WTC11 (cell line): ENCODE measurements around the gene LIG1. TPM values are rescaled to one million over a fixed set of nuclear protein-coding genes. Genes with fewer than 3 reads are reported as not detected.
"Not testable (repeated sequence)": the region's sequence is repeated elsewhere in the genome, so short reads cannot be mapped to it uniquely, and the experiment has no call there.

ENCODE experiments used
- ATAC-seq: fragments of 200-7000 bp; cut with Tn5 transposase; 2 replicates; pipeline ENCODE4 v1.10.0; 2021; ENCODE audit warnings: mild to moderate bottlenecking, moderate library complexity
- CTCF ChIA-PET: fragments of 300-600 bp; sonication (Branson Sonifier 250); formaldehyde crosslinking; loops from one replicate; lab custom pipeline; 2021; ENCODE audit warnings: antibody characterized with exemption; lab: Charles Lee
- POLR2A ChIA-PET: fragments of 350-600 bp; sonication (Branson Sonifier 250); formaldehyde crosslinking; loops from one replicate; lab custom pipeline; 2021; ENCODE audit warnings: antibody characterized with exemption; lab: Charles Lee
- DNase-seq: peaks from one replicate; pipeline ENCODE4 v3.0.0; 2021; ENCODE audit warnings: low spot score
- H3K27ac Mint-ChIP-seq: 2 replicates; pipeline ENCODE4 v1.8.0; 2021; ENCODE audit warnings: mixed read lengths
- H3K27me3 Mint-ChIP-seq: 2 replicates; pipeline ENCODE4 v1.8.0; 2021; ENCODE audit warnings: low read depth, mild to moderate bottlenecking, moderate library complexity, mixed read lengths
- H3K36me3 Mint-ChIP-seq: 2 replicates; pipeline ENCODE4 v1.8.0; 2021; ENCODE audit warnings: mixed read lengths
- H3K4me1 Mint-ChIP-seq: 2 replicates; pipeline ENCODE4 v1.8.0; 2022; ENCODE audit warnings: mixed read lengths
- H3K4me3 Mint-ChIP-seq: 2 replicates; pipeline ENCODE4 v1.8.0; 2021; ENCODE audit warnings: mild to moderate bottlenecking, moderate library complexity, mixed read lengths
- H3K9me3 Mint-ChIP-seq: 2 replicates; pipeline ENCODE4 v1.8.0; 2021; ENCODE audit warnings: mixed read lengths
- CREB1 ChIP-seq: sonication (generic); formaldehyde crosslinking; IDR thresholded peaks from 2 replicates; pipeline ENCODE4 v1.8.0; 2023; ENCODE audit warnings: mild to moderate bottlenecking, missing genetic modification reagents
- ERG ChIP-seq: fragments of 250-450 bp; sonication (Bioruptor Pico); IDR thresholded peaks from 2 replicates; pipeline ENCODE4 v1.8.0; 2021; ENCODE audit warnings: mild to moderate bottlenecking
- ESRRA ChIP-seq: sonication (generic); formaldehyde crosslinking; IDR thresholded peaks from 2 replicates; pipeline ENCODE4 v1.8.1; 2022; ENCODE audit warnings: mild to moderate bottlenecking, missing genetic modification reagents, borderline replicate concordance
- ETV6 ChIP-seq: sonication (generic); formaldehyde crosslinking; IDR thresholded peaks from 2 replicates; pipeline ENCODE4 v1.8.1; 2022; ENCODE audit warnings: mild to moderate bottlenecking, missing genetic modification reagents
- IRF2 ChIP-seq: sonication (generic); formaldehyde crosslinking; IDR thresholded peaks from 2 replicates; pipeline ENCODE4 v1.8.0; 2022; ENCODE audit warnings: low read depth, missing genetic modification reagents, borderline replicate concordance
- NR1H2 ChIP-seq: sonication (generic); formaldehyde crosslinking; IDR thresholded peaks from 2 replicates; pipeline ENCODE4 v1.9.0; 2021; ENCODE audit warnings: mild to moderate bottlenecking, moderate library complexity, missing genetic modification reagents
- TP53 ChIP-seq: sonication (generic); formaldehyde crosslinking; IDR thresholded peaks from 2 replicates; pipeline ENCODE4 v1.8.1; 2023; ENCODE audit warnings: mild to moderate bottlenecking, missing genetic modification reagents
- ZNF423 ChIP-seq: fragments of 250-450 bp; sonication (Bioruptor Pico); IDR thresholded peaks from 2 replicates; pipeline ENCODE4 v2.1.2; 2022; ENCODE audit warnings: mild to moderate bottlenecking, moderate library complexity
- total RNA-seq: library from RNA; stranded (reverse); gene quantifications from 3 replicates; pipeline ENCODE4 v1.2.3, GENCODE V29; 2021
- TF ChIP-seq, protein P1 (sequence below): sonication (generic); formaldehyde crosslinking; IDR thresholded peaks from 2 replicates; pipeline ENCODE4 v1.8.1; 2022; ENCODE audit warnings: low read depth, mild to moderate bottlenecking, moderate library complexity, missing genetic modification reagents, borderline replicate concordance
- TF ChIP-seq, protein P2 (sequence below): sonication (generic); formaldehyde crosslinking; IDR thresholded peaks from 2 replicates; pipeline ENCODE4 v1.8.1; 2023; ENCODE audit warnings: mild to moderate bottlenecking, missing genetic modification reagents
- TF ChIP-seq, protein P3 (sequence below): sonication (generic); formaldehyde crosslinking; IDR thresholded peaks from 2 replicates; pipeline ENCODE4 v1.8.0; 2022; ENCODE audit warnings: missing genetic modification reagents
- TF ChIP-seq, protein P4 (sequence below): sonication (generic); formaldehyde crosslinking; IDR thresholded peaks from 2 replicates; pipeline ENCODE4 v1.8.1; 2022; ENCODE audit warnings: mild to moderate bottlenecking, moderate library complexity, missing genetic modification reagents
- TF ChIP-seq, protein P5 (sequence below): fragments of 250-450 bp; sonication (Bioruptor Pico); conservative IDR thresholded peaks from 2 replicates; pipeline ENCODE4 v1.9.0; 2021; ENCODE audit warnings: mild to moderate bottlenecking
- TF ChIP-seq, protein P6 (sequence below): sonication (generic); formaldehyde crosslinking; IDR thresholded peaks from 2 replicates; pipeline ENCODE4 v1.8.0; 2023; ENCODE audit warnings: mild to moderate bottlenecking, missing genetic modification reagents
- TF ChIP-seq, protein P7 (sequence below): sonication (generic); formaldehyde crosslinking; IDR thresholded peaks from 2 replicates; pipeline ENCODE4 v1.8.0; 2022; ENCODE audit warnings: mild to moderate bottlenecking, missing genetic modification reagents

LIG1 gene
- total RNA-seq, 1 experiment from 2014 or later = 119 TPM

- H3K36me3 Mint-ChIP-seq = no peaks in the 10 kb centered on the region
- ChIA-PET POLR2A (no interaction called here), CTCF (interaction anchor here (1.0 to 3.3 kb wide), 2 partner anchors 80 to 122 kb away, joined by 3 to 21 read pairs; no protein-coding TSS in a partner anchor)
- H3K9me3 Mint-ChIP-seq = peaks cover 9% of the 10 kb centered on the region; the same call in 1 of the 2 replicates
- no peaks in the 10 kb centered on the region; the same call in 1 of the 2 replicates for H3K27me3 Mint-ChIP-seq
- no peaks in the 10 kb centered on the region for H3K4me1 Mint-ChIP-seq
- no peak overlapping the region for H3K27ac Mint-ChIP-seq
- H3K4me3 Mint-ChIP-seq = no peak overlapping the region
- DNase-seq (no peak), ATAC-seq (no peak)
- TF ChIP-seq, protein P1, sequence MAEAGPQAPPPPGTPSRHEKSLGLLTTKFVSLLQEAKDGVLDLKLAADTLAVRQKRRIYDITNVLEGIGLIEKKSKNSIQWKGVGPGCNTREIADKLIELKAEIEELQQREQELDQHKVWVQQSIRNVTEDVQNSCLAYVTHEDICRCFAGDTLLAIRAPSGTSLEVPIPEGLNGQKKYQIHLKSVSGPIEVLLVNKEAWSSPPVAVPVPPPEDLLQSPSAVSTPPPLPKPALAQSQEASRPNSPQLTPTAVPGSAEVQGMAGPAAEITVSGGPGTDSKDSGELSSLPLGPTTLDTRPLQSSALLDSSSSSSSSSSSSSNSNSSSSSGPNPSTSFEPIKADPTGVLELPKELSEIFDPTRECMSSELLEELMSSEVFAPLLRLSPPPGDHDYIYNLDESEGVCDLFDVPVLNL (CRISPR knock-in tag) = no peak
- no peak for TF ChIP-seq ETV6 (CRISPR knock-in tag)
- TF ChIP-seq, protein P2, sequence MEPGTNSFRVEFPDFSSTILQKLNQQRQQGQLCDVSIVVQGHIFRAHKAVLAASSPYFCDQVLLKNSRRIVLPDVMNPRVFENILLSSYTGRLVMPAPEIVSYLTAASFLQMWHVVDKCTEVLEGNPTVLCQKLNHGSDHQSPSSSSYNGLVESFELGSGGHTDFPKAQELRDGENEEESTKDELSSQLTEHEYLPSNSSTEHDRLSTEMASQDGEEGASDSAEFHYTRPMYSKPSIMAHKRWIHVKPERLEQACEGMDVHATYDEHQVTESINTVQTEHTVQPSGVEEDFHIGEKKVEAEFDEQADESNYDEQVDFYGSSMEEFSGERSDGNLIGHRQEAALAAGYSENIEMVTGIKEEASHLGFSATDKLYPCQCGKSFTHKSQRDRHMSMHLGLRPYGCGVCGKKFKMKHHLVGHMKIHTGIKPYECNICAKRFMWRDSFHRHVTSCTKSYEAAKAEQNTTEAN (CRISPR knock-in tag) = no peak
- TF ChIP-seq, protein P3, sequence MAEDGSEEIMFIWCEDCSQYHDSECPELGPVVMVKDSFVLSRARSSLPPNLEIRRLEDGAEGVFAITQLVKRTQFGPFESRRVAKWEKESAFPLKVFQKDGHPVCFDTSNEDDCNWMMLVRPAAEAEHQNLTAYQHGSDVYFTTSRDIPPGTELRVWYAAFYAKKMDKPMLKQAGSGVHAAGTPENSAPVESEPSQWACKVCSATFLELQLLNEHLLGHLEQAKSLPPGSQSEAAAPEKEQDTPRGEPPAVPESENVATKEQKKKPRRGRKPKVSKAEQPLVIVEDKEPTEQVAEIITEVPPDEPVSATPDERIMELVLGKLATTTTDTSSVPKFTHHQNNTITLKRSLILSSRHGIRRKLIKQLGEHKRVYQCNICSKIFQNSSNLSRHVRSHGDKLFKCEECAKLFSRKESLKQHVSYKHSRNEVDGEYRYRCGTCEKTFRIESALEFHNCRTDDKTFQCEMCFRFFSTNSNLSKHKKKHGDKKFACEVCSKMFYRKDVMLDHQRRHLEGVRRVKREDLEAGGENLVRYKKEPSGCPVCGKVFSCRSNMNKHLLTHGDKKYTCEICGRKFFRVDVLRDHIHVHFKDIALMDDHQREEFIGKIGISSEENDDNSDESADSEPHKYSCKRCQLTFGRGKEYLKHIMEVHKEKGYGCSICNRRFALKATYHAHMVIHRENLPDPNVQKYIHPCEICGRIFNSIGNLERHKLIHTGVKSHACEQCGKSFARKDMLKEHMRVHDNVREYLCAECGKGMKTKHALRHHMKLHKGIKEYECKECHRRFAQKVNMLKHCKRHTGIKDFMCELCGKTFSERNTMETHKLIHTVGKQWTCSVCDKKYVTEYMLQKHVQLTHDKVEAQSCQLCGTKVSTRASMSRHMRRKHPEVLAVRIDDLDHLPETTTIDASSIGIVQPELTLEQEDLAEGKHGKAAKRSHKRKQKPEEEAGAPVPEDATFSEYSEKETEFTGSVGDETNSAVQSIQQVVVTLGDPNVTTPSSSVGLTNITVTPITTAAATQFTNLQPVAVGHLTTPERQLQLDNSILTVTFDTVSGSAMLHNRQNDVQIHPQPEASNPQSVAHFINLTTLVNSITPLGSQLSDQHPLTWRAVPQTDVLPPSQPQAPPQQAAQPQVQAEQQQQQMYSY (CRISPR knock-in tag) = no peak
- TF ChIP-seq, protein P4, sequence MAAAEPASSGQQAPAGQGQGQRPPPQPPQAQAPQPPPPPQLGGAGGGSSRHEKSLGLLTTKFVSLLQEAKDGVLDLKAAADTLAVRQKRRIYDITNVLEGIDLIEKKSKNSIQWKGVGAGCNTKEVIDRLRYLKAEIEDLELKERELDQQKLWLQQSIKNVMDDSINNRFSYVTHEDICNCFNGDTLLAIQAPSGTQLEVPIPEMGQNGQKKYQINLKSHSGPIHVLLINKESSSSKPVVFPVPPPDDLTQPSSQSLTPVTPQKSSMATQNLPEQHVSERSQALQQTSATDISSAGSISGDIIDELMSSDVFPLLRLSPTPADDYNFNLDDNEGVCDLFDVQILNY (CRISPR knock-in tag) = no peak
- no peak for TF ChIP-seq ESRRA (CRISPR knock-in tag)
These were observed 85.1 kb downstream of the LIG1 start for GRCh38 chr19:48085076-48085475.

DNA sequence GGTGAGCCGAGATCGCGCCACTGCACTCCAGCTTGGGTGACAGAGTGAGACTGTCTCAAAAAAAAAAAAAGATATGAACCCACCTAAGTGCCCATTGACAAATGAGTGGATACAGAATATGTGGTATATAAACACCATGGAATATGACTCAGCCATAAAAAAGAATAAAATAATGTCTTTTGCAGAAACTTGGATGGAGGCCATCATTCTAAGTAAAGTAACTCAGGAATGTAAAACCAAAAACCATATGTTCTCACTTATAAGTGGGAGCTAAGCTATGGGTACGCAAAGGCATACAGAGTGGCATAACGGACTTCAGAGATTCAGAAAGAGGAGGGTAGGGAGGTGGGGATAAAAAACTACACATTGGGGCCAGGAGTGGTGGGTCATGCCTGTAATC lies 89.0 kb downstream of the LIG1 start:
- Mint-ChIP-seq H3K27me3 (no peaks in the 10 kb centered on the region; the same call in 1 of the 2 replicates), H3K4me1 (no peaks in the 10 kb centered on the region), H3K27ac (no peak overlapping the region), H3K36me3 (no peaks in the 10 kb centered on the region), H3K9me3 (peaks cover 6% of the 10 kb centered on the region; the same call in 1 of the 2 replicates), H3K4me3 (no peak overlapping the region)
- CTCF ChIA-PET = no interaction called here
- ATAC-seq = no peak
- TF ChIP-seq, protein P5, sequence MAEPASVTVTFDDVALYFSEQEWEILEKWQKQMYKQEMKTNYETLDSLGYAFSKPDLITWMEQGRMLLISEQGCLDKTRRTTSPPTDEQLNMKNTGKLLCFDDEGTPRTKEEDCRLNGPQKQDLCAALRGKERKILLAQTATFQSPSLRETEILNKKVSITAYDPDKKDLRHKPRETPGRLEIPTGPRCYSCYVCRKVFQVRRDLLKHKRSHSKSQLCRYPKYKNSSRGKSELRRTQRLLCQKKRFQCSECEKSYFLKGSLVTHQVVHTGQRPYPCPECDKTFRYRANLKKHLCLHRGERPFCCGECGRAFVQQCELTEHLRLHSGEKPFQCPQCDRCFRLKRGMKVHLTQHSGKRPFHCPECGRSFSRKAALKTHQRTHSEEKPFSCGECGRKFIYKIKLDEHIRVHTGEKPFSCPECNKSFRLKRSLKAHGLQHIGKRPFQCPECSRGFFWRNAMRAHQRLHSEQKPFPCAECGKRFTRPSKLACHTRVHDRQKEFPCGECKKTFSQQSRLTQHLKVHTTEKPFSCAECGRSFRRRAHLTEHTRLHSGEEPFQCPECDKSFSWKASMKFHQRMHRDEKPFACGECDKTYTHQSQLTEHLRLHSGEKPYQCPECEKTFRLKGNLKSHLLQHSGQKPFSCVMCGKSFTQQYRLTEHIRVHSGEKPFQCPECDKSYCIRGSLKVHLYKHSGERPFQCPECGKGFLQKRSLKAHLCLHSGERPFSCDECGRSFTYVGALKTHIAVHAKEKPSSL (CRISPR knock-in tag) = no peak
- TF ChIP-seq, protein P6, sequence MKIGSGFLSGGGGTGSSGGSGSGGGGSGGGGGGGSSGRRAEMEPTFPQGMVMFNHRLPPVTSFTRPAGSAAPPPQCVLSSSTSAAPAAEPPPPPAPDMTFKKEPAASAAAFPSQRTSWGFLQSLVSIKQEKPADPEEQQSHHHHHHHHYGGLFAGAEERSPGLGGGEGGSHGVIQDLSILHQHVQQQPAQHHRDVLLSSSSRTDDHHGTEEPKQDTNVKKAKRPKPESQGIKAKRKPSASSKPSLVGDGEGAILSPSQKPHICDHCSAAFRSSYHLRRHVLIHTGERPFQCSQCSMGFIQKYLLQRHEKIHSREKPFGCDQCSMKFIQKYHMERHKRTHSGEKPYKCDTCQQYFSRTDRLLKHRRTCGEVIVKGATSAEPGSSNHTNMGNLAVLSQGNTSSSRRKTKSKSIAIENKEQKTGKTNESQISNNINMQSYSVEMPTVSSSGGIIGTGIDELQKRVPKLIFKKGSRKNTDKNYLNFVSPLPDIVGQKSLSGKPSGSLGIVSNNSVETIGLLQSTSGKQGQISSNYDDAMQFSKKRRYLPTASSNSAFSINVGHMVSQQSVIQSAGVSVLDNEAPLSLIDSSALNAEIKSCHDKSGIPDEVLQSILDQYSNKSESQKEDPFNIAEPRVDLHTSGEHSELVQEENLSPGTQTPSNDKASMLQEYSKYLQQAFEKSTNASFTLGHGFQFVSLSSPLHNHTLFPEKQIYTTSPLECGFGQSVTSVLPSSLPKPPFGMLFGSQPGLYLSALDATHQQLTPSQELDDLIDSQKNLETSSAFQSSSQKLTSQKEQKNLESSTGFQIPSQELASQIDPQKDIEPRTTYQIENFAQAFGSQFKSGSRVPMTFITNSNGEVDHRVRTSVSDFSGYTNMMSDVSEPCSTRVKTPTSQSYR (CRISPR knock-in tag) = no peak
- no peak for TF ChIP-seq NR1H2 (CRISPR knock-in tag)
- no peak for TF ChIP-seq TP53
- no peak for TF ChIP-seq ZNF423
- TF ChIP-seq, protein P7, sequence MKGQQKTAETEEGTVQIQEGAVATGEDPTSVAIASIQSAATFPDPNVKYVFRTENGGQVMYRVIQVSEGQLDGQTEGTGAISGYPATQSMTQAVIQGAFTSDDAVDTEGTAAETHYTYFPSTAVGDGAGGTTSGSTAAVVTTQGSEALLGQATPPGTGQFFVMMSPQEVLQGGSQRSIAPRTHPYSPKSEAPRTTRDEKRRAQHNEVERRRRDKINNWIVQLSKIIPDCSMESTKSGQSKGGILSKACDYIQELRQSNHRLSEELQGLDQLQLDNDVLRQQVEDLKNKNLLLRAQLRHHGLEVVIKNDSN = no peak
- no peak for TF ChIP-seq CREB1 (CRISPR knock-in tag)
- TF ChIP-seq IRF2 = no peak
- no peak for TF ChIP-seq ERG (CRISPR knock-in tag)
- POLR2A ChIA-PET = no interaction called here
- DNase-seq = no peak

DNA sequence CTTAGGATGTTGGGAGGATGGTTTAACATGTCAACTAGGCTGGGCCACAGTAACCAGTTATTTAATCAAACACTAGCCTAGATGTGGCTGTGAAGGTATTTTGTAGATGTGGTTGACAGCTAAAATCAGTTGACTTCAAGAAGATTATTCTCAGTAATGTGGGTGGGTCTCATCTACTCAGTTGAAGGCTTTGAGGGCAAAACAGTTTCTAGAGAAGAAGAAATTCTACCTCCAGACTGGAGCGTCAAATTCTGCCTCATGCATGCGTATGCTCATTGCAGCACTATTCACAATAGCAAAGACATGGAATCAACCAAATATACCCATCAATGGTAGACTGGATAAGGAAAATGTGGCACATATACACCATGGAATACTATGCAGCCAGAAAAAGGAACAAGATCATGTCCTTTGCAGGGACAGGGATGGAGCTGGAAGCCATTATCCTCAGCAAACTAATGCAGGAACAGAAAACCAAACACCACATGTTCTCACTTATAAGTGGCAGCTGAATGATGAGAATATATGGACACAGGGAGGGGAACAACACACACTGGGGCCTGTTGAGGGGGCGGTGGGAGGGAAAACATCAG lies 99.9 kb downstream of the LIG1 start:
- H3K4me3 Mint-ChIP-seq, H3K4me1 Mint-ChIP-seq, POLR2A ChIA-PET, H3K9me3 Mint-ChIP-seq, ATAC-seq, DNase-seq, H3K36me3 Mint-ChIP-seq, H3K27me3 Mint-ChIP-seq, H3K27ac Mint-ChIP-seq: not testable (repeated sequence)
- CTCF ChIA-PET = interaction anchor here (0.6 to 1.4 kb wide), 12 partner anchors 9 to 294 kb away, joined by 3 to 16 read pairs (median 3); partner anchors contain the start of genes CABP5, PLA2G4C, SYNGR4 and TMEM143
